Measurements from ENCODE around the gene ANKRD40.

DNA sequence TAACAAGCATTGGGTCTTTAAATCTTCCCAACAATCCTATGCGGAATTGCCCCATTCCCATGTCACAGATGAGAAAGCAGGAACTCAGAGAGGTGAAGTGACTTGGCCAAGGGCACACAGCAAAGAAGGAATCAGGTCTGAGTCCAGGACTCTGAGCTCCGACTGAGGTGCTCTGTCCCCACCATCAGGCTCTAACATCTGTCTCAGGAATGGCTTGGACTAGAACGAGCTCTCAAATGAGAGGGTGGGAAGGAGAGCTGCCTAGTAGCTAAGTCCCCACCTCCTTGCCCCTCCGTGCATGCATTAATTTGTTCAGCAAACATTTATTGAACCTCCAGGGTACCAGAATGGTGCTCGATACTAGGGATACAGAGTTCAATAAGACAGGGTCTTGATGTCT lies 46.4 kb downstream of the ANKRD40 start:
- no peak for TF ChIP-seq SUZ12 (IDR thresholded peaks at IDR 0.05)
- no peak for TF ChIP-seq BHLHE40 (IDR thresholded peaks at IDR 0.05; ENCODE audit: borderline replicate concordance)
- TF ChIP-seq FOXM1 (IDR thresholded peaks at IDR 0.05; ENCODE audit: borderline replicate concordance) = no peak
- TF ChIP-seq ELF4 (IDR thresholded peaks at IDR 0.05) = no peak
- TF ChIP-seq ARNT (IDR thresholded peaks at IDR 0.05) = no peak
- no peak for TF ChIP-seq L3MBTL2 (conservative IDR thresholded peaks at IDR 0.05)
- TF ChIP-seq SP1 (IDR thresholded peaks at IDR 0.05) = no peak
- no peak for TF ChIP-seq NFRKB (IDR thresholded peaks at IDR 0.05)
- no peak for TF ChIP-seq TARDBP (IDR thresholded peaks at IDR 0.05)
- no peak for TF ChIP-seq FOXA1 (IDR thresholded peaks at IDR 0.05)
- TF ChIP-seq ZNF384 (IDR thresholded peaks at IDR 0.05) = no peak
- TF ChIP-seq CTBP1 (IDR thresholded peaks at IDR 0.05; ENCODE audit: borderline replicate concordance) = no peak
- no peak for TF ChIP-seq LEF1 (IDR thresholded peaks at IDR 0.05; ENCODE audit: borderline replicate concordance)
